ENCODE measurements around the gene PAK2.
A peak's percentile ranks its signal among the peaks of the same experiment; 100 is the strongest.
"Not testable (repeated sequence)": the region's sequence is repeated elsewhere in the genome, so short reads cannot be mapped to it uniquely, and the experiment has no call there.

PAK2 gene

GRCh38 chr3:196736670-196737374 is 2.8 kb upstream of the PAK2 start:
- no peak for DNase-seq

- DNase-seq, result no peak
Observed at GRCh38 chr3:196737655-196738054, 2.0 kb upstream of the PAK2 start.

GRCh38 chr3:196740481-196741248 is 1.0 kb downstream of the PAK2 start:
- peak; percentile 25 for DNase-seq

GRCh38 chr3:196741249-196741889 is 1.7 kb downstream of the PAK2 start:
- DNase-seq, result no peak

- DNase-seq, result not testable (repeated sequence)
Observed at GRCh38 chr3:196743569-196743968, 3.9 kb downstream of the PAK2 start.

- DNase-seq, result no peak
Observed at GRCh38 chr3:196749125-196749524, 9.5 kb downstream of the PAK2 start.

GRCh38 chr3:196753201-196753600 is 13.5 kb downstream of the PAK2 start:
- DNase-seq, result no peak

- no peak for DNase-seq
Observed at GRCh38 chr3:196754091-196754981, 14.7 kb downstream of the PAK2 start.

- no peak for DNase-seq
Observed at GRCh38 chr3:196756732-196757131, 17.1 kb downstream of the PAK2 start.

GRCh38 chr3:196757876-196758739 is 18.5 kb downstream of the PAK2 start:
- DNase-seq, result no peak

GRCh38 chr3:196763179-196763578 is 23.5 kb downstream of the PAK2 start:
- DNase-seq, result no peak

- DNase-seq, result no peak
Observed at GRCh38 chr3:196765454-196765853, 25.8 kb downstream of the PAK2 start.

- no peak for DNase-seq
Observed at GRCh38 chr3:196771067-196771466, 31.4 kb downstream of the PAK2 start.

GRCh38 chr3:196772102-196772501 is 32.4 kb downstream of the PAK2 start:
- DNase-seq, result no peak

GRCh38 chr3:196772897-196773296 is 33.2 kb downstream of the PAK2 start:
- no peak for DNase-seq

- no peak for DNase-seq
Observed at GRCh38 chr3:196774191-196774820, 34.6 kb downstream of the PAK2 start.

- DNase-seq, result no peak
Observed at GRCh38 chr3:196774848-196775422, 35.3 kb downstream of the PAK2 start.

GRCh38 chr3:196775938-196776337 is 36.3 kb downstream of the PAK2 start:
- no peak for DNase-seq

- DNase-seq, result no peak
Observed at GRCh38 chr3:196777836-196778235, 38.2 kb downstream of the PAK2 start.

- DNase-seq, result no peak
Observed at GRCh38 chr3:196778755-196779154, 39.1 kb downstream of the PAK2 start.

GRCh38 chr3:196782511-196782910 is 42.9 kb downstream of the PAK2 start:
- no peak for DNase-seq
